ENCODE data around the gene PLEKHM3.
A peak's percentile ranks its signal among the peaks of the same experiment; 100 is the strongest.
"Not testable (repeated sequence)": the region's sequence is repeated elsewhere in the genome, so short reads cannot be mapped to it uniquely, and the experiment has no call there.

Gene PLEKHM3

DNA sequence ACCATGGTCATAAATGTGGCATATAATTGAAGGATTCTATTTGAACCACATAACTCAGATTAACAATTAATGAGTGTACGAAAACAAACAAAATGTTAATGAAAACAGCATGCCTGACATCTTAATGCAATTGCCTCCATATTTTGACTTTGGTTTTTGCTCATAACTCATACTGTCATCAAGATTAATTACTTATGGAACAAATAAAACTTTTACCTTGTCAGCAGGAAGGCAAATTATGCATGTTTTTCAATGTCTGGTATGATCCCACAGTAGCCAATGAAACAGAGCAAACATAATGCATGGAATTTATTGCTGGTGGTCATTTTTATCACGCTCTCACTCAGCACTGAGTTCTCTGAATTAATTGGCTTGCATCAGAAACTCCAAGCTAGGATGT, 5.1 kb downstream of the PLEKHM3 start:
- H3K4me3 ChIP-seq (ENCODE audit: low read depth, low read length): no peak overlapping the region
- no peak for DNase-seq (ENCODE audit: low read depth)
- TF ChIP-seq, protein P1, sequence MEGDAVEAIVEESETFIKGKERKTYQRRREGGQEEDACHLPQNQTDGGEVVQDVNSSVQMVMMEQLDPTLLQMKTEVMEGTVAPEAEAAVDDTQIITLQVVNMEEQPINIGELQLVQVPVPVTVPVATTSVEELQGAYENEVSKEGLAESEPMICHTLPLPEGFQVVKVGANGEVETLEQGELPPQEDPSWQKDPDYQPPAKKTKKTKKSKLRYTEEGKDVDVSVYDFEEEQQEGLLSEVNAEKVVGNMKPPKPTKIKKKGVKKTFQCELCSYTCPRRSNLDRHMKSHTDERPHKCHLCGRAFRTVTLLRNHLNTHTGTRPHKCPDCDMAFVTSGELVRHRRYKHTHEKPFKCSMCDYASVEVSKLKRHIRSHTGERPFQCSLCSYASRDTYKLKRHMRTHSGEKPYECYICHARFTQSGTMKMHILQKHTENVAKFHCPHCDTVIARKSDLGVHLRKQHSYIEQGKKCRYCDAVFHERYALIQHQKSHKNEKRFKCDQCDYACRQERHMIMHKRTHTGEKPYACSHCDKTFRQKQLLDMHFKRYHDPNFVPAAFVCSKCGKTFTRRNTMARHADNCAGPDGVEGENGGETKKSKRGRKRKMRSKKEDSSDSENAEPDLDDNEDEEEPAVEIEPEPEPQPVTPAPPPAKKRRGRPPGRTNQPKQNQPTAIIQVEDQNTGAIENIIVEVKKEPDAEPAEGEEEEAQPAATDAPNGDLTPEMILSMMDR (IDR thresholded peaks at IDR 0.05; ENCODE audit: low read depth, low read length): no peak
- TF ChIP-seq, protein P2, sequence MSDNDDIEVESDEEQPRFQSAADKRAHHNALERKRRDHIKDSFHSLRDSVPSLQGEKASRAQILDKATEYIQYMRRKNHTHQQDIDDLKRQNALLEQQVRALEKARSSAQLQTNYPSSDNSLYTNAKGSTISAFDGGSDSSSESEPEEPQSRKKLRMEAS (IDR thresholded peaks at IDR 0.05; ENCODE audit: low read depth, low read length): no peak
- TF ChIP-seq POLR2A (IDR thresholded peaks at IDR 0.05; ENCODE audit: extremely low read depth, insufficient read length) (no peak), MYC (IDR thresholded peaks at IDR 0.05; ENCODE audit: low read depth, low read length) (no peak)

DNA sequence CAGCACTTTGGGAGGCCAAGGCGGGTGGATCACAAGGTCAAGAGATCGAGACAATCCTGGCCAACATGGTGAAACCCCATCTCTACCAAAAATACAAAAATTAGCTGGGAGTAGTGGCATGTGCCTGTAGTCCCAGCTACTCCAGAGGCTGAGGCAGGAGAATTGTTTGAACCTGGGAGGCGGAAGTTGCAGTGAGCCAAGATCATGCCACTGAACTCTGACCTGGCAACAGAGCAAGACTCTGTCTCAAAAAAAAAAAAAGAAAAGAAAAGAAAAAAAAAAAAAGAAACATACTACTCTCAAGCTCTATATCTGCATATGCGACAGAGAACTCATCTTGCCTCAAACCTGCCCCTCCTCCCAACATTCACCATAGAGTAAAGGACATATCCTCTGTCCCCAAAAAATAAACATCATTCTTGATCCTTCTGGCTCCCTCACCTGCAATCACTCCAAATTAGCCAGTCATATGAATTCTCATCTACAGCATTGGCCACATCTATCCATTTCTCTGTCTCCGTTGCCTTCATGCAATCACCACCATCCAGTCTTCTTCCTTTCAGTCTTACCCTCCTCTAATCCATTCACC, 7.1 kb downstream of the PLEKHM3 start:
- DNase-seq (ENCODE audit: low read depth); H3K4me3 ChIP-seq (ENCODE audit: low read depth, low read length): not testable (repeated sequence)

DNA sequence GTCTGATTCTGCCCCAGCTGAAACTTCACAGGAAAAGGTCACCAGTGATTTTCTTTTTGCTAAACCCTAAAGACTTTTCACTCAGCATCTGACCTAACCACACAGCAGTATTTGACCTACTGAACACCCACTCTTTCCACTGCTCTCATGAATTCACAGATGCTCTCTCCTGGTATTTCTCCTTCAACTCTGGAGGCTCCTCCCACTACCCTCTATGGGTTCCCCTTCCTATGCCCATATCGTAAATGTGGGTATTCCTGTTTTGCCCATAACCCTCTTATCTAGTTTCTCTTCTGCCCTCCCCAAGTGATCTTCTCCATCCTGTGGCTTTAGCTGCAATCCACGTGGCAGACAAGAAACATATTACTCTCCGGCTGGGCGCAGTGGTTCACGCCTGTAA, 7.6 kb downstream of the PLEKHM3 start:
- TF ChIP-seq POLR2A (IDR thresholded peaks at IDR 0.05; ENCODE audit: extremely low read depth, insufficient read length) (no peak), MYC (IDR thresholded peaks at IDR 0.05; ENCODE audit: low read depth, low read length) (no peak)
- TF ChIP-seq, protein P1 (IDR thresholded peaks at IDR 0.05; ENCODE audit: low read depth, low read length): no peak
- TF ChIP-seq, protein P2 (IDR thresholded peaks at IDR 0.05; ENCODE audit: low read depth, low read length): no peak
- no peak overlapping the region for H3K4me3 ChIP-seq (ENCODE audit: low read depth, low read length)
- DNase-seq (ENCODE audit: low read depth): no peak

DNA sequence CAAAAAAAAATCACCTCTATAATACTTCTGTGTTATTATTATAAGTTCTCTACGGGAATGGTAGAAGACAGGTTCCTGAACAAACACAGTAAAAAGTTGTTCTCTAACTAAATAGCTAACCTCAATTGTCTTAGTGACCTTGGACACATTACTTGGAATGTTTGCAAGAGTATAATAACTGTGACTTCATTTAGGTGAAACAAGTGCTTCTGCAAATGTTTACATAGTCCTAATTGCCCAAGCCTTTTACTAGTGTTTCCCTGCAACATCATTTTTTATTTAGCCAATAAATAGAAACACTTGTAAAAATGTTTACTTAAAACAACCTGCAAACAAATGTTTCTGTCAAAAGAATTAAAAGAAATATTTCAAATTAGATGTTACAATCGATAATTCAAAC, 9.9 kb downstream of the PLEKHM3 start:
- no peak for TF ChIP-seq POLR2A (IDR thresholded peaks at IDR 0.05; ENCODE audit: extremely low read depth, insufficient read length)
- TF ChIP-seq, protein P2 (IDR thresholded peaks at IDR 0.05; ENCODE audit: low read depth, low read length): no peak
- no peak for TF ChIP-seq MYC (IDR thresholded peaks at IDR 0.05; ENCODE audit: low read depth, low read length)
- TF ChIP-seq, protein P1 (IDR thresholded peaks at IDR 0.05; ENCODE audit: low read depth, low read length): no peak
- H3K4me3 ChIP-seq (ENCODE audit: low read depth, low read length): no peak overlapping the region
- DNase-seq (ENCODE audit: low read depth): no peak

DNA sequence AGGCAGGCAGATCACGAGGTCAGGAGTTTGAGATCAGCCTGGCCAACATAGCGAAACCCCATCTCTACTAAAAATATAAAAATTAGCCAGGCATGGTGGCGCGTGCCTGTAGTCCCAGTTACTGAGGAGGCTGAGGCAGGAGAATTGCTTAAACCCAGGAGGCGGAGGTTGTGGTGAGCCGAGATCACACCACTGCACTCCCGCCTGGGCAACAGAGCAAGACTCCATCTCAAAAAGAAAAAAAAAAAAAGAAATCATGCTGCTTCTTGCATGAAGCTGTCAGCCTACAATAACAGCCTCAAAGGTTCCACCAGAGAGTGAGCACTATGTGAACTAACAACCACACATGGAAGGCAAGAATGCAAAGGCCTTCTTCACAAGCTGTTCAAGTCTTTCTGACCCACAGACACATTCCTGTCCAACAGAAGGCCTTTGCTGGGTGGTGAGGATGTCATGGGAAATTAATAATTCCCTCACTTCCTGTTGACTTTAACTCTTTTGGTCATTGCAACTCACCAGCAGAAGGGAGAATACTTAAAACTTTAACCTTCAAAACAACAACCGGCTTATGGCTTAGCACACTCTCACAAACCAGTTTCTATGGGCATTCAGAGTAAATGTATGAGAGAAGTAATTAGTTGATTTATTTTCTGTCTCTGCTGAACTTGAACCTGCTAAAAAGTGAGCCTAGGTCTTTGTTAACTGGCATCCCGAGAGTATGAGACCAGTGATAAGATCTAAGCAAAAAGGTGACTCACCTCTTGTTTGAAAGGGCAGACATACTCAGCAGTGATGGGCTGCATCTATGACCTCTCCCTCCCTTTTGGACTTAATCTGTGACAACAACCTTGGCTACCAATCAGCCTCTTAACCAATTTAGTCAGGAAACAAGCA, 11.8 kb downstream of the PLEKHM3 start:
- H3K4me3 ChIP-seq (ENCODE audit: low read depth, low read length): no peak overlapping the region
- TF ChIP-seq POLR2A (IDR thresholded peaks at IDR 0.05; ENCODE audit: extremely low read depth, insufficient read length) (no peak), MYC (IDR thresholded peaks at IDR 0.05; ENCODE audit: low read depth, low read length) (no peak)
- TF ChIP-seq, protein P1 (IDR thresholded peaks at IDR 0.05; ENCODE audit: low read depth, low read length): no peak
- TF ChIP-seq, protein P2 (IDR thresholded peaks at IDR 0.05; ENCODE audit: low read depth, low read length): no peak
- peak; percentile 15 for DNase-seq (ENCODE audit: low read depth)

DNA sequence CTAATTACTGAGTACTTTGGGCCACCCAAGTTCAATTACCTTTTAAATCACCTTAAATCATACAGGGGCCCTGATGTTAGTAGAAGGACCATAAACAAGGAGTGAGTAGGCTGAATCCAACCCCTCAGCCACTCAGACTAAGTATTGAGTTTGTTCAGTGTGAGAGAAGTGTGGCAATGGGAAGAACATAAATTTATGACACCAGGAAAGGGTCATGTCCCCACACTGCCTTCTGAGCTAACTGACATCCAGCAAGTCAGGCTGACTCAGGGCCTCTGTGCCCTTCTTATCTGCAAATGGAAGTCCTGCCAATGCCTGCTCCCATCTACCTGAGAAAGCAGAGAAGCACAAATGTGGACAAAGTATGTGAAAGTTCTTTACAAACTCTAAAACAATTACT, 12.9 kb downstream of the PLEKHM3 start:
- TF ChIP-seq MYC (IDR thresholded peaks at IDR 0.05; ENCODE audit: low read depth, low read length) (no peak), POLR2A (IDR thresholded peaks at IDR 0.05; ENCODE audit: extremely low read depth, insufficient read length) (no peak)
- TF ChIP-seq, protein P2 (IDR thresholded peaks at IDR 0.05; ENCODE audit: low read depth, low read length): no peak
- TF ChIP-seq, protein P1 (IDR thresholded peaks at IDR 0.05; ENCODE audit: low read depth, low read length): no peak
- no peak overlapping the region for H3K4me3 ChIP-seq (ENCODE audit: low read depth, low read length)
- DNase-seq (ENCODE audit: low read depth): peak; percentile 37
